ENCODE data around the gene DOCK6. TPM values are rescaled to one million over a fixed set of nuclear protein-coding genes. Genes with fewer than 3 reads are reported as not detected.

Gene DOCK6
- total and polyA plus RNA-seq, 5 donors from 2014 or later = 0.07 to 2.8 (median 0.59) TPM; not detected in 1

GRCh38 chr19:11251217-11251616 lies 11.1 kb downstream of the DOCK6 start:
- Histone ChIP-seq H3K27me3 (ENCODE audit: control insufficient read depth, insufficient read depth, low read length) (no peaks in the 10 kb centered on the region), H3K9me3 (ENCODE audit: control insufficient read depth in 2 of 2, low read length in 2 of 2) (no peaks in the 10 kb centered on the region), H3K4me3 (ENCODE audit: low read depth, low read length) (no peak overlapping the region), H3K36me3 (ENCODE audit: control insufficient read depth, insufficient read depth, low read length) (no peaks in the 10 kb centered on the region), H3K27ac (ENCODE audit: insufficient read depth, low read length, poor library complexity, severe bottlenecking) (no peak overlapping the region), H3K4me1 (ENCODE audit: control insufficient read depth, insufficient read depth, low read length, poor library complexity, severe bottlenecking) (no peaks in the 10 kb centered on the region)
- Mint-ChIP-seq H3K9me3 (no peaks in the 10 kb centered on the region), H3K36me3 (no peaks in the 10 kb centered on the region), H3K4me3 (no peak overlapping the region), H3K4me1 (no peaks in the 10 kb centered on the region), H3K27me3 (no peaks in the 10 kb centered on the region), H3K27ac (no peak overlapping the region)
- ATAC-seq (ENCODE audit: low read depth in 2 of 2) (no peak), DNase-seq (no peak)

GRCh38 chr19:11248852-11249251 lies 13.5 kb downstream of the DOCK6 start:
- no peaks in the 10 kb centered on the region for H3K27me3 ChIP-seq (ENCODE audit: control insufficient read depth, insufficient read depth, low read length)
- H3K27ac ChIP-seq (ENCODE audit: insufficient read depth, low read length, poor library complexity, severe bottlenecking) = no peak overlapping the region
- no peak overlapping the region for H3K4me3 Mint-ChIP-seq
- H3K27ac Mint-ChIP-seq = no peak overlapping the region
- H3K9me3 Mint-ChIP-seq = no peaks in the 10 kb centered on the region
- no peaks in the 10 kb centered on the region for H3K36me3 Mint-ChIP-seq
- peaks cover 0 to under 1% (median 0%) of the 10 kb centered on the region in 4 donors for H3K4me1 Mint-ChIP-seq
- no peaks in the 10 kb centered on the region for H3K27me3 Mint-ChIP-seq
- no peaks in the 10 kb centered on the region for H3K9me3 ChIP-seq (ENCODE audit: control insufficient read depth in 2 of 2, low read length in 2 of 2)
- H3K4me3 ChIP-seq (ENCODE audit: low read depth, low read length) = no peak overlapping the region
- DNase-seq (no peak), ATAC-seq (ENCODE audit: low read depth in 2 of 2) (no peak)
- H3K4me1 ChIP-seq (ENCODE audit: control insufficient read depth, insufficient read depth, low read length, poor library complexity, severe bottlenecking) = no peaks in the 10 kb centered on the region
- H3K36me3 ChIP-seq (ENCODE audit: control insufficient read depth, insufficient read depth, low read length) = no peaks in the 10 kb centered on the region

- Mint-ChIP-seq H3K27ac (no peak overlapping the region), H3K4me1 (peaks cover 0 to 8% (median 3%) of the 10 kb centered on the region in 4 donors), H3K4me3 (no peak overlapping the region), H3K27me3 (no peaks in the 10 kb centered on the region), H3K9me3 (no peaks in the 10 kb centered on the region), H3K36me3 (no peaks in the 10 kb centered on the region)
- ATAC-seq (ENCODE audit: low read depth in 2 of 2) = no peak
- DNase-seq = no peak
- no peaks in the 10 kb centered on the region for H3K27me3 ChIP-seq (ENCODE audit: control insufficient read depth, insufficient read depth, low read length)
- no peaks in the 10 kb centered on the region for H3K36me3 ChIP-seq (ENCODE audit: control insufficient read depth, insufficient read depth, low read length)
- H3K4me1 ChIP-seq (ENCODE audit: control insufficient read depth, insufficient read depth, low read length, poor library complexity, severe bottlenecking) = no peaks in the 10 kb centered on the region
- no peaks in the 10 kb centered on the region for H3K9me3 ChIP-seq (ENCODE audit: control insufficient read depth in 2 of 2, low read length in 2 of 2)
- H3K4me3 ChIP-seq (ENCODE audit: low read depth, low read length) = no peak overlapping the region
- H3K27ac ChIP-seq (ENCODE audit: insufficient read depth, low read length, poor library complexity, severe bottlenecking) = no peak overlapping the region
These were observed 14.4 kb downstream of the DOCK6 start for GRCh38 chr19:11247934-11248333.

GRCh38 chr19:11247391-11247790 lies 14.9 kb downstream of the DOCK6 start:
- no peak overlapping the region for H3K27ac ChIP-seq (ENCODE audit: insufficient read depth, low read length, poor library complexity, severe bottlenecking)
- Mint-ChIP-seq H3K27ac (no peak overlapping the region), H3K27me3 (no peaks in the 10 kb centered on the region), H3K9me3 (peaks cover 0 to 2% (median 0%) of the 10 kb centered on the region in 7 donors), H3K36me3 (no peaks in the 10 kb centered on the region), H3K4me3 (no peak overlapping the region), H3K4me1 (peaks cover 0 to 8% (median 3%) of the 10 kb centered on the region in 4 donors)
- H3K4me3 ChIP-seq (ENCODE audit: low read depth, low read length) = no peak overlapping the region
- DNase-seq (no peak), ATAC-seq (ENCODE audit: low read depth in 2 of 2) (no peak)
- H3K4me1 ChIP-seq (ENCODE audit: control insufficient read depth, insufficient read depth, low read length, poor library complexity, severe bottlenecking) = no peaks in the 10 kb centered on the region
- no peaks in the 10 kb centered on the region for H3K27me3 ChIP-seq (ENCODE audit: control insufficient read depth, insufficient read depth, low read length)
- H3K36me3 ChIP-seq (ENCODE audit: control insufficient read depth, insufficient read depth, low read length) = no peaks in the 10 kb centered on the region
- no peaks in the 10 kb centered on the region for H3K9me3 ChIP-seq (ENCODE audit: control insufficient read depth in 2 of 2, low read length in 2 of 2)

- no peak overlapping the region for H3K4me3 Mint-ChIP-seq
- Histone ChIP-seq H3K27me3 (ENCODE audit: control insufficient read depth, insufficient read depth, low read length) (no peaks in the 10 kb centered on the region), H3K9me3 (ENCODE audit: control insufficient read depth in 2 of 2, low read length in 2 of 2) (no peaks in the 10 kb centered on the region), H3K36me3 (ENCODE audit: control insufficient read depth, insufficient read depth, low read length) (no peaks in the 10 kb centered on the region), H3K4me1 (ENCODE audit: control insufficient read depth, insufficient read depth, low read length, poor library complexity, severe bottlenecking) (no peaks in the 10 kb centered on the region), H3K27ac (ENCODE audit: insufficient read depth, low read length, poor library complexity, severe bottlenecking) (no peak overlapping the region), H3K4me3 (ENCODE audit: low read depth, low read length) (no peak overlapping the region)
- no peak for DNase-seq
- peaks cover 0 to 2% (median 0%) of the 10 kb centered on the region in 7 donors for H3K9me3 Mint-ChIP-seq
- H3K27me3 Mint-ChIP-seq = no peaks in the 10 kb centered on the region
- peaks cover 0 to 8% (median 3%) of the 10 kb centered on the region in 4 donors for H3K4me1 Mint-ChIP-seq
- no peaks in the 10 kb centered on the region for H3K36me3 Mint-ChIP-seq
- ATAC-seq (ENCODE audit: low read depth in 2 of 2) = no peak
- H3K27ac Mint-ChIP-seq = no peak overlapping the region
These were observed 15.4 kb downstream of the DOCK6 start for GRCh38 chr19:11246941-11247340.

- Histone ChIP-seq H3K4me1 (ENCODE audit: control insufficient read depth, insufficient read depth, low read length, poor library complexity, severe bottlenecking) (no peaks in the 10 kb centered on the region), H3K27me3 (ENCODE audit: control insufficient read depth, insufficient read depth, low read length) (no peaks in the 10 kb centered on the region), H3K36me3 (ENCODE audit: control insufficient read depth, insufficient read depth, low read length) (no peaks in the 10 kb centered on the region), H3K4me3 (ENCODE audit: low read depth, low read length) (no peak overlapping the region), H3K9me3 (ENCODE audit: control insufficient read depth in 2 of 2, low read length in 2 of 2) (no peaks in the 10 kb centered on the region), H3K27ac (ENCODE audit: insufficient read depth, low read length, poor library complexity, severe bottlenecking) (no peak overlapping the region)
- H3K36me3 Mint-ChIP-seq = no peaks in the 10 kb centered on the region
- H3K9me3 Mint-ChIP-seq = peaks cover 0 to 2% (median 0%) of the 10 kb centered on the region in 7 donors
- ATAC-seq (ENCODE audit: low read depth in 2 of 2) (no peak), DNase-seq (no peak)
- no peak overlapping the region for H3K27ac Mint-ChIP-seq
- H3K4me3 Mint-ChIP-seq = no peak overlapping the region
- H3K4me1 Mint-ChIP-seq = peaks cover 0 to 8% (median 3%) of the 10 kb centered on the region in 4 donors
- H3K27me3 Mint-ChIP-seq = no peaks in the 10 kb centered on the region
These were observed 17.3 kb downstream of the DOCK6 start for GRCh38 chr19:11244846-11245589.

- no peak for DNase-seq
- no peak overlapping the region for H3K27ac ChIP-seq (ENCODE audit: insufficient read depth, low read length, poor library complexity, severe bottlenecking)
- H3K4me1 ChIP-seq (ENCODE audit: control insufficient read depth, insufficient read depth, low read length, poor library complexity, severe bottlenecking) = no peaks in the 10 kb centered on the region
- Mint-ChIP-seq H3K9me3 (peaks cover 0 to 6% (median 0%) of the 10 kb centered on the region in 7 donors), H3K36me3 (no peaks in the 10 kb centered on the region), H3K27me3 (no peaks in the 10 kb centered on the region), H3K4me1 (peaks cover 0 to 8% (median 3%) of the 10 kb centered on the region in 4 donors), H3K27ac (peak overlapping the region in 2 of 3 donors; percentile 31 to 43), H3K4me3 (no peak overlapping the region)
- H3K4me3 ChIP-seq (ENCODE audit: low read depth, low read length) = no peak overlapping the region
- no peaks in the 10 kb centered on the region for H3K36me3 ChIP-seq (ENCODE audit: control insufficient read depth, insufficient read depth, low read length)
- ATAC-seq (ENCODE audit: low read depth in 2 of 2) = no peak
- H3K9me3 ChIP-seq (ENCODE audit: control insufficient read depth in 2 of 2, low read length in 2 of 2) = peaks cover 3 to 8% of the 10 kb centered on the region in 2 experiments
- no peaks in the 10 kb centered on the region for H3K27me3 ChIP-seq (ENCODE audit: control insufficient read depth, insufficient read depth, low read length)
These were observed 18.5 kb downstream of the DOCK6 start for GRCh38 chr19:11243798-11244169.
